Colonic mucosa (tissue), 4 donors: ENCODE results near the gene C10orf105. TPM values are rescaled to one million over a fixed set of nuclear protein-coding genes. Genes with fewer than 3 reads are reported as not detected.

Experiments
- DNase-seq: peaks from one replicate; pipeline ENCODE4 v3.0.0-alpha.2; 2020
- H3K27ac ChIP-seq: fragments of 200-600 bp; one replicate; pipeline ENCODE4 v1.8.0; 2021
- H3K27me3 ChIP-seq: fragments of 200-600 bp; one replicate; pipeline ENCODE4 v1.8.0; 2021
- H3K36me3 ChIP-seq: fragments of 200-600 bp; one replicate; pipeline ENCODE4 v1.8.0; 2021
- H3K4me1 ChIP-seq: fragments of 200-600 bp; one replicate; pipeline ENCODE4 v1.8.0; 2021; ENCODE audit warnings: mild to moderate bottlenecking
- H3K4me3 ChIP-seq: fragments of 200-600 bp; one replicate; pipeline ENCODE4 v1.8.0; 2021
- H3K9ac ChIP-seq, 2 donors: one replicate each; pipeline ENCODE4 v1.7.0; 2013; ENCODE audit warnings: control low read depth in 2 of 2, low read depth in 2 of 2, low read length in 2 of 2
- H3K9me3 ChIP-seq: fragments of 200-600 bp; one replicate; pipeline ENCODE4 v1.8.0; 2021
- intact Hi-C: fragments of 100-400 bp; cut with DNase I; formaldehyde crosslinking; loops from one replicate; pipeline ENCODE4 v1.14.1; 2022
- total RNA-seq, 2 donors: library from RNA; stranded (reverse); fragmentation: NEBNext Ultra II Directional in 1 of 2; extraction: Animal tissue kit (Norgen Biotek cat#: 25700) in 1 of 2; gene quantifications; one replicate each; pipeline ENCODE4 v1.2.1, GENCODE V29; 2021
- TF ChIP-seq, protein P1 (sequence below): fragments of 200-600 bp; IDR thresholded peaks from one replicate; pipeline ENCODE4 v1.8.0; 2022; ENCODE audit warnings: antibody characterized with exemption, mild to moderate bottlenecking
- donor health status: healthy.
- donor health status: DM: no; HTN: no; CAD: no.
- donor health status: DM: no; HTN: no; CAD: no.

The C10orf105 gene
- total RNA-seq, 2 donors from 2014 or later: 0.07 TPM; not detected in 1

DNA sequence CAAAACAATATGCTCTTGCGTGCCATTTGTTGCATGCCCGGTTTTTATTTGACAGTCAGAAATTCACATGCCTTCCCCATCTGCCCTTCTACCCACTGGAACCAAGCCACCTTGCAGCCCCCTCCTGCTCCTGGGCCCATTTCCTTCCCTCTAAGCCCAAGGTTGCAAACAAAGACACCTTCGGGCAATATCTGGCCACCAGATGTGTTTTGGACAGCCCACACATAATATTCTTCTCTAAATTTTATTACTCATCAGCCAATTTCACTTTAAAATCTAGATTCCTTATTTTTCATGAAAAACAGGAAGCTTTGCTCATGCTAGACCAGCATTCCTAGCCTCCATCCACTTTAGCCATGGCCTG is 18.2 kb upstream of the C10orf105 start:
- DNase-seq: no peak
- no peaks in the 10 kb centered on the region for H3K27me3 ChIP-seq
- peak overlapping the region; percentile 85 for H3K27ac ChIP-seq
- H3K4me3 ChIP-seq: no peak overlapping the region
- peaks cover 17% of the 10 kb centered on the region for H3K4me1 ChIP-seq
- peak overlapping the region in 1 of 2 donors; percentile 81 for H3K9ac ChIP-seq
- intact Hi-C loops: no loop called here
- TF ChIP-seq, protein P1, sequence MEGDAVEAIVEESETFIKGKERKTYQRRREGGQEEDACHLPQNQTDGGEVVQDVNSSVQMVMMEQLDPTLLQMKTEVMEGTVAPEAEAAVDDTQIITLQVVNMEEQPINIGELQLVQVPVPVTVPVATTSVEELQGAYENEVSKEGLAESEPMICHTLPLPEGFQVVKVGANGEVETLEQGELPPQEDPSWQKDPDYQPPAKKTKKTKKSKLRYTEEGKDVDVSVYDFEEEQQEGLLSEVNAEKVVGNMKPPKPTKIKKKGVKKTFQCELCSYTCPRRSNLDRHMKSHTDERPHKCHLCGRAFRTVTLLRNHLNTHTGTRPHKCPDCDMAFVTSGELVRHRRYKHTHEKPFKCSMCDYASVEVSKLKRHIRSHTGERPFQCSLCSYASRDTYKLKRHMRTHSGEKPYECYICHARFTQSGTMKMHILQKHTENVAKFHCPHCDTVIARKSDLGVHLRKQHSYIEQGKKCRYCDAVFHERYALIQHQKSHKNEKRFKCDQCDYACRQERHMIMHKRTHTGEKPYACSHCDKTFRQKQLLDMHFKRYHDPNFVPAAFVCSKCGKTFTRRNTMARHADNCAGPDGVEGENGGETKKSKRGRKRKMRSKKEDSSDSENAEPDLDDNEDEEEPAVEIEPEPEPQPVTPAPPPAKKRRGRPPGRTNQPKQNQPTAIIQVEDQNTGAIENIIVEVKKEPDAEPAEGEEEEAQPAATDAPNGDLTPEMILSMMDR: no peak
- H3K36me3 ChIP-seq: no peaks in the 10 kb centered on the region
- no peaks in the 10 kb centered on the region for H3K9me3 ChIP-seq

DNA sequence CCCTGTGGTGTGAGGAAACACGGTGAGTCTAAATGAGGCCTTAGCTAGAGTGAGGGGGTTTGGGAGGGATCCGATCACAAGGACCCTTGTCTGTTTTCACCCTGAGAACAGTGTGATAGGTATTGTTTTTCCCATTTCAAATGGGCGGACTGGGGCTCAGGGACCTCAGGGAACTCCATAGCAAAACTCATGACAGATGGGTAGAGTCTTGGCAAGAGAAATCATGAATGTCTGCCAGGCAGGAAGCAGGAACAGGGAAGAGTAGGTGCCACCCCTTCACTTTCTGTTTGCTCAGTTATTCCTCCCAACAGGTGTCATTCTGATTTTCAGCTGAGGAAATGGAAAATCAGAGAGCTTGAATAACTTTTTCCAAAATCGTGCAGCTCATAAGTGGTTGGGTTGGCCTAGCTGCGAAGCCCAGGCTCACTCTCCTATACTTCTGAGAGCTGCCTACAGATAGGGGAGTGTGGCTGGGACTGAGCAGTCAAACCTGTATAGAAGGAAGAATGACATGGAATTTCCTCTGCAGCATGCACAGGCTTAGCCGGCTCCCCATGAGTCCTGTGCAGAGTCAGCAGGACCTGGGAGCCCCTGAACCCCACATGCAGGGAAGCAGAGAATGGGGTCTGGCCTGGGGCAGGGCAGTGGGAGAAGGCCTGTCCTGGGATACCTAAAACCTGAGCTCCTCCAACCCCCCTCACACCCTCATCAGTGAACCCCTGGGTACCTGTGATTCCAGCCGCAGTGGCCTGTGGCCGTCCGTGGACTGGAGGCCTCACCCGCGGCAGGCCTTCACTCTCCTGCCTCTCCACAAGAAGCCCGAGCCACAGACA is 17.6 kb upstream of the C10orf105 start:
- no peak overlapping the region for H3K4me3 ChIP-seq
- H3K27ac ChIP-seq: peak overlapping the region; percentile 85
- DNase-seq: peak; percentile 83
- TF ChIP-seq, protein P1: no peak
- peak overlapping the region; percentile 66 to 81 for H3K9ac ChIP-seq
- no peaks in the 10 kb centered on the region for H3K9me3 ChIP-seq
- intact Hi-C loops: no loop called here
- peaks cover 17% of the 10 kb centered on the region for H3K4me1 ChIP-seq
- no peaks in the 10 kb centered on the region for H3K36me3 ChIP-seq
- no peaks in the 10 kb centered on the region for H3K27me3 ChIP-seq

DNA sequence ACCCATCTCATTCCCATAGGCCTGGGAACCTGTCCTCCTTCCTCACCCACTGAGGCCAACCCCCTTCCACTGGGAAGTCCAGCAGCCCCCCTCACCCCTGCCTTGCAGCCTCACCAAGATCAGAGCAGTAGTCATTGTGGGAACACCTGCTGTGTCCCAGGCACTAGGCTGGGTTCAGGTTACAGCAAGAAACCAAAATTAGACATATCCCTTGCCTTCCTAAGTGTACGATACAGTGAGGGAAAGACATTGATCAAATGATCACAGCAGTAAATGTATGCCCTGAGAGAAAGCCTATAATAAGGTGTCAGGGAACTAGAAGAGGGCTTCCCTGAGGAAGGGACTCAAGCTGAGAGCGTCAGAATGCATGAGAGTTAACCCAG is 17.0 kb upstream of the C10orf105 start:
- Histone ChIP-seq H3K27me3 (no peaks in the 10 kb centered on the region), H3K9me3 (no peaks in the 10 kb centered on the region), H3K27ac (peak overlapping the region; percentile 85), H3K9ac (peak overlapping the region; percentile 57 to 81), H3K36me3 (no peaks in the 10 kb centered on the region), H3K4me1 (peaks cover 17% of the 10 kb centered on the region), H3K4me3 (no peak overlapping the region)
- intact Hi-C loops: no loop called here
- TF ChIP-seq, protein P1: no peak
- DNase-seq: no peak

DNA sequence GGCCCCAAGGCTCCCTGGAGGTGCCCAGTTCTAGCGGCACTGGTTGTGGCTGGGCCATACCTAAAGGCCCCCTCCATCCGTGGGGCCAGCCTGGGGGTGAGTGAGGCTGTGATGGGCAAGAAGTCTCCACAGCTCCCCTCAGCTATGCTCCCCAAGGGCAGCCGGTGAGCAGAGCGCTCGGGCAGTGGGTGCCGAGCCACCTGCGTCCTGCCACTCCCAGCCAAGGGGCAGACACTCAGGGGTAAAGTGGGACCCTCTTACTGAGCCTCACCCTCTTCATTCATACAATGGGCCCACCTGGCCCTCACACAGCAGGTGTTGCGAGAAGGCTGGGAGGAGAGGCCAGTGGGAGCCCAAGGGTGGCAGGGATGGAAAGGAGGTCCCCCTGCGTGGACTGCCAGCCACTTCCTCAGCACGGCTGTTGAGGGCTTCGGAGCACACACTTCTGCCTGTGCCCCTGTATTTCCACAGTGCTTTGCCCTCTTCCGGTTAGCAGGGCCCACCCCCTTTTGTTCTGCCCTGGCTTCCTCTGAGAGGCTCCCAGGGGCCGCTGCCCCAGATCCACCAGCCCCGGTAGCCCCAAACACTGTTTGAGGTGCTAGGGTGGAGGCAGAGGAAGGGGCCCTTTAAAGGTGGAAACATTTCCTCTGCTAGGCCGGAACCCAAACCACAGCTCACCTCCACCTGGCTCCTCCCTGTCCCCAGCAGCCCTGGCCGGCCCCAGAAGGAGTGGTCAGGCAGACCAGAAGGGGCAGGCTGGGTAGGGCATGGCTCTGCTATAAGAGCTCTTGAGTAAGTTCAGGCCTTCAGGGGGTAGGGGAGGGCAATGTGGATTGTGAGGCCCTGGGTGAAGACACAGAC is 16.4 kb upstream of the C10orf105 start:
- Histone ChIP-seq H3K9ac (peak overlapping the region; percentile 57 to 81), H3K27me3 (no peaks in the 10 kb centered on the region), H3K9me3 (no peaks in the 10 kb centered on the region), H3K27ac (peak overlapping the region; percentile 85), H3K36me3 (no peaks in the 10 kb centered on the region), H3K4me1 (peaks cover 17% of the 10 kb centered on the region), H3K4me3 (no peak overlapping the region)
- intact Hi-C loops: no loop called here
- no peak for DNase-seq
- TF ChIP-seq, protein P1: no peak

DNA sequence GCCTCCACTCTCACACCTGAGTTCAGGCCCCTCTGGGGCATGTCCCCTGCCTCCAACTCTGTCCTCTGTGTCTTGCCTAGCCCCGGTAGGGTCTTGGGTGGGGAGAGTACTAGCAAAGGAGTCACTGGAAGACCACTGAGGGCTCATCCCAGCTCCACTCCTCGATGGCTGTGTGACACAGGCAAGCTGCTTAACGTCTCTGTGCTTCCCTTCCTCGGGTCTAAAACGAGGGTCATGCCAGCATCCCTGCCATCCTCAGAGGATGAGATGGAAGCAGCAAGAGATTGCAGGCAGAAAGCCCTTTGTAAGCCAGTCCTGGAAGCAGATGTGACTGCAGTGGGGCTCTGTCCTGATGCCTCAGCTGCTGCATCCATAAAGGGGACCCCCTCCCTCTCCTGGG is 15.2 kb upstream of the C10orf105 start:
- H3K9ac ChIP-seq: no peak overlapping the region
- intact Hi-C loops: no loop called here
- H3K36me3 ChIP-seq: no peaks in the 10 kb centered on the region
- peaks cover 17% of the 10 kb centered on the region for H3K4me1 ChIP-seq
- TF ChIP-seq, protein P1: no peak
- no peak overlapping the region for H3K27ac ChIP-seq
- H3K27me3 ChIP-seq: no peaks in the 10 kb centered on the region
- H3K4me3 ChIP-seq: no peak overlapping the region
- H3K9me3 ChIP-seq: no peaks in the 10 kb centered on the region
- DNase-seq: no peak
